Measurements from ENCODE around the gene KIF1C. TPM values are rescaled to one million over a fixed set of nuclear protein-coding genes. Genes with fewer than 3 reads are reported as not detected.
A peak's percentile ranks its signal among the peaks of the same experiment; 100 is the strongest.
"Not testable (repeated sequence)": the region's sequence is repeated elsewhere in the genome, so short reads cannot be mapped to it uniquely, and the experiment has no call there.

The KIF1C gene
- total RNA-seq, 1 donor from 2014 or later: 94.0 TPM

DNA sequence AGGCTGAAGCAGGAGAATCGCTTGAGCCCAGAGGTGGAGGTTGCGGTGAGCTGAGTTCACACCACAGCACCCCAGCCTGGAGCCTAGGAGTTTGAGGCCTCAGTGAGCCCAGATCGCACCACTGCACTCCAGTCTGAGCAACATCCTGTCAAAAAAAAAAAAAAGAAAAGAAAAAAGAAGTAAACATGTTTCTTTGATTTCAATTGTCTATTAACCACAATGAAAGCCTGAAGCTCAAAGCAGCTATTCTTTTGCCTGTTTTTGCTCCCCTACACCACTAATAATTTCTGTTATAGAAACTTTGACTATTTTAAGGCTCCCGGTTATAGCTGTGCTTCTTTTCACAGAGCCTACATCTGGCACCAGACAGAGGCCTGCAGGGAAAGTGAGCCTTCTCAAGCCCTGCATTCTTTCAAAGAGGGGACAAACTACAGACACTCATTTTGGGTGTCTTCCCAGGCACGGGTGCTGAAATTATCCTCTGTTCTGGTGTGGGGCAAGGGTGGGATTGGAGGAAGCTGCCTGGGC lies 51.6 kb downstream of the KIF1C start:
- no peaks in the 10 kb centered on the region for H3K27me3 ChIP-seq
- intact Hi-C loops (cut with DNase I): no loop called here

DNA sequence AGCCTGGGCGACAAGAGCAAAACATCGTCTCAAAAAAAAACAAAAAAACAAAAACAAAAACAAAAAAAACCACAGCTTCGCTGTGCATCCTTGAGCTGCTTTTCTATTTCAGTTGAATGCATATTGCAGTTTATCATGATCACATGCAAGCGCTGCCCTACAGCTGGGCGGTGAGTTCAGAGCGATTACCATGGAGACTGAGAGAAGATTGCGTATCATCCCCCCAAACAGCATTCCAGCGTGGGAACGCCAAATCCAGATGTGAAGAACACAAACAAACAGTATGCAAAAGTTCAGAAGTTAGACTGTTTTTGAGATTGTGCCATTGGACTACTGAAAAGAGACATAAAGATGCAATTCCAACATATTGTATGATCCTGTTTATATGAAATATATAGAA lies 52.5 kb downstream of the KIF1C start:
- no peaks in the 10 kb centered on the region for H3K4me1 ChIP-seq
- no peak for DNase-seq (ENCODE audit: low spot score in 2 of 2)
- no peak overlapping the region for H3K27ac ChIP-seq
- no peaks in the 10 kb centered on the region for H3K36me3 ChIP-seq
- H3K4me3 ChIP-seq: no peak overlapping the region
- intact Hi-C loops (cut with DNase I): no loop called here
- no peaks in the 10 kb centered on the region for H3K9me3 ChIP-seq
- H3K27me3 ChIP-seq: no peaks in the 10 kb centered on the region
- TF ChIP-seq CTCF (IDR thresholded peaks at IDR 0.05): no peak

More for the DNA sequence above, 51.6 kb downstream of the KIF1C start:
- Histone ChIP-seq H3K27ac (no peak overlapping the region), H3K4me1 (no peaks in the 10 kb centered on the region), H3K9me3 (no peaks in the 10 kb centered on the region), H3K4me3 (no peak overlapping the region), H3K36me3 (no peaks in the 10 kb centered on the region)
- TF ChIP-seq CTCF (IDR thresholded peaks at IDR 0.05): no peak
- no peak for DNase-seq (ENCODE audit: low spot score in 2 of 2)

DNA sequence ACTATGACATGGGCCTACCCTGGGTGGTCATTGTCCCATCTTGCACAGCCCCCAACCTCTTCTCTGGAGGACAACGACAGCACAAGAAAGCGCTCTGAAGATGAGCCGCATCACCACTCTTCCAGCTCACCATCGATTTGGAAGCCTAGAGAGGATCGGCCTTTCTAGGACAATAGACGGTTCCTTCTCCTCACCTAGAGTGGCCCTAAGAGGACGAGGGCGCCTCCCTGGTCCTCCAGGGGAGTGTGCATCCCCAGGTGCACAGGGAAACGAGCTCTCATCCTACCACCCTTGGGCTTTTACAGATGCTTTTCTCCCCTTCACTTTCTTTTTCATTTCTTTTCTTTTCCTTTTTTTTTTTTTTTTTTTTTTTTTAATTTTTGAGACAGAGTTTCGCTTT lies 57.8 kb downstream of the KIF1C start:
- intact Hi-C loops (cut with DNase I): no loop called here
- no peaks in the 10 kb centered on the region for H3K4me1 ChIP-seq
- H3K27me3 ChIP-seq: no peaks in the 10 kb centered on the region
- no peak overlapping the region for H3K27ac ChIP-seq
- no peak overlapping the region for H3K4me3 ChIP-seq
- no peaks in the 10 kb centered on the region for H3K9me3 ChIP-seq
- no peak for DNase-seq (ENCODE audit: low spot score in 2 of 2)
- TF ChIP-seq CTCF (IDR thresholded peaks at IDR 0.05): no peak
- H3K36me3 ChIP-seq: no peaks in the 10 kb centered on the region

GRCh38 chr17:5065227-5065744 lies 67.5 kb downstream of the KIF1C start:
- intact Hi-C loops (cut with DNase I): no loop called here
- Histone ChIP-seq H3K36me3 (no peaks in the 10 kb centered on the region), H3K4me1 (no peaks in the 10 kb centered on the region), H3K27ac (no peak overlapping the region), H3K9me3 (no peaks in the 10 kb centered on the region), H3K4me3 (no peak overlapping the region), H3K27me3 (no peaks in the 10 kb centered on the region)
- DNase-seq (ENCODE audit: low spot score in 2 of 2): no peak
- no peak for TF ChIP-seq CTCF (IDR thresholded peaks at IDR 0.05)

GRCh38 chr17:5068236-5068635 lies 70.5 kb downstream of the KIF1C start:
- no peak for DNase-seq (ENCODE audit: low spot score in 2 of 2)
- intact Hi-C loops (cut with DNase I): no loop called here
- Histone ChIP-seq H3K4me1 (no peaks in the 10 kb centered on the region), H3K9me3 (no peaks in the 10 kb centered on the region), H3K27ac (no peak overlapping the region), H3K27me3 (no peaks in the 10 kb centered on the region), H3K36me3 (no peaks in the 10 kb centered on the region), H3K4me3 (no peak overlapping the region)
- no peak for TF ChIP-seq CTCF (IDR thresholded peaks at IDR 0.05)

GRCh38 chr17:5069724-5070123 lies 72.0 kb downstream of the KIF1C start:
- intact Hi-C loops (cut with DNase I): no loop called here
- H3K27me3 ChIP-seq: no peaks in the 10 kb centered on the region
- H3K9me3 ChIP-seq: no peaks in the 10 kb centered on the region
- no peaks in the 10 kb centered on the region for H3K36me3 ChIP-seq
- H3K4me3 ChIP-seq: no peak overlapping the region
- no peak for TF ChIP-seq CTCF (IDR thresholded peaks at IDR 0.05)
- H3K4me1 ChIP-seq: no peaks in the 10 kb centered on the region
- no peak overlapping the region for H3K27ac ChIP-seq
- no peak for DNase-seq (ENCODE audit: low spot score in 2 of 2)

- DNase-seq (ENCODE audit: low spot score in 2 of 2); H3K27me3 ChIP-seq; H3K36me3 ChIP-seq; H3K27ac ChIP-seq; H3K9me3 ChIP-seq; H3K4me1 ChIP-seq; intact Hi-C loops (cut with DNase I); H3K4me3 ChIP-seq: not testable (repeated sequence)
Observed at GRCh38 chr17:5075472-5075871, 77.7 kb downstream of the KIF1C start.

GRCh38 chr17:5077275-5077674 lies 79.5 kb downstream of the KIF1C start:
- intact Hi-C loops (cut with DNase I); H3K4me1 ChIP-seq; H3K36me3 ChIP-seq; H3K9me3 ChIP-seq; DNase-seq (ENCODE audit: low spot score in 2 of 2); H3K27me3 ChIP-seq: not testable (repeated sequence)
- H3K4me3 ChIP-seq: peak overlapping the region; percentile 78 to 79
- H3K27ac ChIP-seq: peak overlapping the region in 1 of 2 donors; percentile 78

All from ascending aorta (tissue), 2 donors.